Measurements from ENCODE around the gene ZNF273.
"Not testable (repeated sequence)": the region's sequence is repeated elsewhere in the genome, so short reads cannot be mapped to it uniquely, and the experiment has no call there.

The ZNF273 gene

DNA sequence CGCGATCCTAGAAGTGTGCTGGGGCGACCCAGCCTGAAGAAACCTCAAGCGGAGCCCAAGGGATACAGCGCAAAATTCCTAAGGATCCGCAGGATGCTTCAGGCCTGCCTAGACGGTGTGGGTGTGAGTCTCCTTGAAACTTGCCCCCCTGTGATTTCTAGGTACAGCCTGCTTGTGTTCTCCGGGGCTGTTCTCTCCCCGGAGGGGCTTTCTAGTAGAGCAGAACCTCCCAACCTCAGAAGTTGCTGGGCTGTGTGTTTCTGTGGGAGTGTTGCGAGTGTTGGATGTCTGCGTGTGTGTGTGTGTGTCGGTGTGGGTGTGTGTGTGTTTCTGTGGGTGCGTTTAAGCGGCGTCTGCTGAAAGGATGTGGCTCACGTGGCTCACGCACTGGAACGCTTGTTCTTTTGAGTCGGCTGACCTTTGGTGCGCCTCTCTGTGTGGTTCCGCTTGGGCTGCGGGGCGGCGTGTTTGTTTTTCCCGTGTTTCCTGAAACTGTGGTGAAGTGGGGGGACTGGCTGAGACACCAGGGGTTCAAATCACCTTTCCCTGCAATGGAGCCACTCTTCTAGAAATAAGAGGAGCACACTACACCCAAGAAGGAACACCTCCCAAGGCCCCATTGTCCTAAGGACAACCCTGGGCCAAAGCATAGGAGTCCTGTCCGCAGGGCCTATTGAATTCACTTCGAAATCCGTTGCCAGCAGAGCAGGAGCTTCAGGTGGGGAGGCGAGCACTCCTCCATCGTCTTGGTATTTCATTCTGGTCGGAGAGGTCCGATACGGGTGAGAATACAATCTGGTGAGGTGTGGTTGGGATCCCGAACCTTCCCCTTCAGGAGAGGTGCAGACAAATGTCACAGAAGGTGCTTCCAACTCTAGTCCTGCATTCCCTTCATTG lies 25.1 kb upstream of the ZNF273 start:
- DNase-seq: no peak

DNA sequence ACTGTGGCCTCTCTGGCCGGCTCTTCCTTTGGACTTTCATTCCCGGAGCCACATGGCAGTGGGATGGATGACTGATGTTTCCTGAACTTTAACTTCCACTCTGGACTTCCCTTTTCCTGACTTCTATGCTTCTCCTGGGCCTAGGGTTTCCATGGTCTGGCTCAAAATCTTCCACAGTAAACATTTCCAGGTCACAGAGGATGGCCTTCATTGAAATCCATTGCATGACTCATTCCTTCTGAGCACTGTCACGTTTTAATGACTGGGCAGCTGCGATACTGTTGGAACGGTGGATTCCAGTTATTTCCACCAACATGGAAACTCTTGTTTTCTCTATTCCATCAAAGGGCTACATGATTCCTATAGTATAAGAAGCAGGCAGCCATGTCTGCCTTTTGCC lies 24.4 kb upstream of the ZNF273 start:
- DNase-seq: no peak

DNA sequence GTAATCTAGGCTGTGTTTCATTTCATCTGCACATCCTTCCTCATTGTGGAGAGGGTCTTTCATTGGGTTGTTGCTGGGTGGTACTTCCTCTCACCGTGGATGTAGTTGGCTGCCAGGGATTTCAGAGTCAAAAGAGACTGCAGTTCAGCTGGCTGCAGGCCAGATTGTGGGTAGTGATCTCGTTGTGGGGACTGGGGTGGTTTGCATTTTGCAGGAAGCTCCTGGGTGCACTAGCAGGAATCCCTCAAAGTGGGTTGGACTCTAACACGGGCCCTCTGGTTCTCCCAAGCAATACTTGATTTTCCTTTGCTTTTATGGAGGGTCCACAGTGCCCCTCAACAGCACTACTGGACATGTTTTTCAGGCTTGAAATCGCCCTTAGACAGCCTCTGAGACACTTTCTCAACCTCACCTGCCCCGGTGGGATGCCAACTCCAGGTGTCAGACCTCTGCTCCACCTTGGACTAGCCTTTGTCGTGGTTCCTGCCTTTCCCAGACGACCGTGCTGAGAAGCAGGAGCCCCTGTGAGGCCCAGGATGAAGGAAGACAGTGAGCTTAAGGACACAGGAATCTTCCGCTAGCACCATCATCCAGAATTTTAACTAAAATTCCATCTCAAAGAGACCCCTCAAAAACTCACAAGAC lies 23.9 kb upstream of the ZNF273 start:
- no peak for DNase-seq

DNA sequence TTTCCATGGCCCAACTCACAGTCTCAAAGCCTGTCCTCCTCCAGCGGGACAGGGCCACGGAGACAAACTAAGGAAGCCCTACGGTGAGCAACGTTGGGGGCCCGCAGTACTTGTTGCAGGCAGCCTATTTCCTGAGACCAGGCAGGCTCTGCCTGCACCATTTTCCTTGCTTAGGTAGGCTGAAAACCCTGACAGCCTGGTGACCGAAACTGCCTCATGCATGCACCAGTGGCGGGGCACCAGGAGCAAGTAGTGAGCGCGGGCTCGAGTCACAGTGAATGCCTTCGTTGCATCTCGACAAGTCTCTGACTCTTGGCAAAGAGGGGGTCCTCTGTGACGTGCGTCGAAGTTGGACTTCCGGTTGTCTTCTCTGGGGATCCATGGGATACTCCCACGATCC lies 23.3 kb upstream of the ZNF273 start:
- no peak for DNase-seq

DNA sequence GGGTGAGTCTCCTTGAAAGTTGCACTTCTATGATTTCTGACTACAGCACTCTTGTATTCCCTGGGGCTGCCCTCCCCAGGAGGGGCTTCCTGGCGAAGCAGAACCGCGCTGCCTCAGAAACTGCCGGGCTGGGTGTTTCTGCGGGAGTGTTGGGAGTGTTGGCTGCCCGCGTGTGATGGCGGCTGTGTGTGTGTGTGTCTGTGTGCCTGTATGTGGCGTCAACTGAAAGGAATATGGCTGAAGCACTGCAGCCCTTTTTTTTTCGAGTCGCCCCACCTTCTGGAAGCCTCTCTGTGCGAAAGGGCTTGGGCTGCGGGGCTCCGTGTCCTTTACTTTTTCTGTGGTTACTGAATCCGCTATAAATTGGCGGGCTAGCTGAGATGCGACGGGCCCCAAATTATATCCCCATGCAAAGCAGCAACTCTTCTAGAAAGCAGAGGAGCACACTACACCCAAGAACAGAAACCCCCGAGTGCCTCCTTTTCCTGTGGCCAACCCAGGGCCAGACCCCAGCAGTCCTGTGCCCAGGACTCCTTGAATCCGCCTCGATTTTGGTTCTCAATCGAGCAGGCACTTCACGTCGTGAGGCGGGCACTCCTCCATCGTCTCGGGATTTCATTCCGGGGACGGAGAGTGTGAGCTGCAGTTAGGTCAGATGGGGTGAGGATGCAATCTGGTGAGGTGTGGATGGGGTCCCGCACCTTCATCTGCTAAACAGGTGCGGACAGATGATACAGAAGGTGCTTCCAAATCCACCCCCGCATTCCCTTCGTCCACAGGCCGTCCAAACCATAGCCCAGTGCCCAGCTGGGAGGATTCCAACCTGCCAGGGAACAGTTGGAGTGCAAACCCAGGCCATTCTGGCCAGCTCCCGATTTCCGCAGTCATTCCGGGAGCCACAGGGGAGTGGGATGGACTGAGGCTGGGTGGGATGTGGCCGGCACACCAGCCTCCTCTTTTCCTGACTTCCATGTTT lies 22.5 kb upstream of the ZNF273 start:
- no peak for DNase-seq

DNA sequence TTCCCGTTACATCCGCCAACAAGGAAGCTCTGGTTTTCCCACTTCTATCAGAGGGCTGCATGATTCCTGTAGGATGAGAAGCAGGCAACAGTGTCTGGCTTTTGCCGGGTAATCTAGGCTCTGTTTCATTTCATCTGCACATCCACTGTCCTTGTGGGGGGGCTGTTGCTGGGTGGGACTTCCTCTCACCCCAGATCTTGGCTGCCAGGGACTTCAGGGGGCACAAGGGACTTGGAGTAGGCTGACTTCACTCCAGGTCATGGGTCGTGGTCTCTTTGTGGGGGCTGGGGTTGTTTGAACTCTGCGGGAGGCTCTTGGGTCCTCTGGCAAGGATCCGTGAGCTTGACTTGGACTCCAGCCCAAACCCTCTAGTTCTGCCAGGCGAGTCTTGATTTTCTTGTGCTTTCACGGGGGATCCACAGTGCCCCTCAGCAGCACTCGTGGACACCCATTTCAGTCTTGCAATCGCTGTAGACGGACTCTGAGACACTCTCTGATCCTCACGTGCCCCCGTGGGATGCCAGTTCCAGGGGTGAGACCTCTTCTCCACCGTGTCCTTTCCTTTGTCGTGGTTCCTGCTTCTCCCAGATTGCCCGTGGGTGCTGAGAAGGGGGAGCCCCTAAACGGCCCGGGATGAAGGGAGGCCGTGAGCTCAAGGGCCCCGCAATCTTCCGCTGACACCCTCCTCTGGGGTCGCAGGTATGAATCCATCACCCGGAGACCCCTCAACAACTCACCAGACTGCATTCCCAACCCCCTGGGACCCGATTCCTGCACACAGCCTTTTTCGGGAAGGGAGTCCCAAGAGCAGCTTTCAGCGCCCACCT lies 21.4 kb upstream of the ZNF273 start:
- DNase-seq: no peak

DNA sequence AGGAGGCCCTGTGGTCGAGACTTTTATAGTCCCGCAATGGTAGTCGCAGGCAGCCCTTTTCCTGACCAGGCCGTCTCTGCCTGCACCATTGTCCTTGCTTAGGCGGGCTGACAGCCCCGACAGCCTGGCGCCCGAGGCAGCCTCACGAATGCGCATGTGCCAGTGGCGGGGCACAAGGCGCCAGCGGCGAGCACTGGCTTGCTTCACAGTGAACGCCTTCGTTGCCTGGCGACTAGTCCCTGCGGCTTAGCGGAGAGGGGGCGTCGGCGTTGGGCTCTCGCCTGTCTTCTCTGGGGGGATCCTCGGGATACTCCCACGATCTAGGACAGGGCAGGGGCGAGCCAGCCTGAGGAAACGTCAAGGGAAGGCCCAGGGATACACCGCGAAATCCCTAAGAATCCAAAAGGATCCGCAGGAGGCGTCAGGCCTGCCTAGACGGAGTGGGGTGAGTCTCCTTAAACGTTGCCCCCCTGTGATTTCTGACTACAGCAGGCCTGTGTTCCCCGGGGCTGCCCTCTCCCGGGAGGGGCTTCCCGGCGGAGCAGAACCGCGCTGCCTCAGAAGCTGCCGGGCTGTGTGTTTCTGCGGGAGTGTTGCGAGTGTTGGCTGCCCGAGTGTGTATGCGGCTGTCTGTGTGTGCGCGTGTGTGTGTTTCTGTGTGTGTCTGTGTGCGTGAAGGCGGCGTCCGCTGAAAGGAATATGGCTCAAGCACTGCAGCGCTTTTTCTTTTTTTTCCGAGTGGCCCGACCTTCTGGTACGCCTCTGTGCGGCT lies 20.5 kb upstream of the ZNF273 start:
- DNase-seq: no peak

DNA sequence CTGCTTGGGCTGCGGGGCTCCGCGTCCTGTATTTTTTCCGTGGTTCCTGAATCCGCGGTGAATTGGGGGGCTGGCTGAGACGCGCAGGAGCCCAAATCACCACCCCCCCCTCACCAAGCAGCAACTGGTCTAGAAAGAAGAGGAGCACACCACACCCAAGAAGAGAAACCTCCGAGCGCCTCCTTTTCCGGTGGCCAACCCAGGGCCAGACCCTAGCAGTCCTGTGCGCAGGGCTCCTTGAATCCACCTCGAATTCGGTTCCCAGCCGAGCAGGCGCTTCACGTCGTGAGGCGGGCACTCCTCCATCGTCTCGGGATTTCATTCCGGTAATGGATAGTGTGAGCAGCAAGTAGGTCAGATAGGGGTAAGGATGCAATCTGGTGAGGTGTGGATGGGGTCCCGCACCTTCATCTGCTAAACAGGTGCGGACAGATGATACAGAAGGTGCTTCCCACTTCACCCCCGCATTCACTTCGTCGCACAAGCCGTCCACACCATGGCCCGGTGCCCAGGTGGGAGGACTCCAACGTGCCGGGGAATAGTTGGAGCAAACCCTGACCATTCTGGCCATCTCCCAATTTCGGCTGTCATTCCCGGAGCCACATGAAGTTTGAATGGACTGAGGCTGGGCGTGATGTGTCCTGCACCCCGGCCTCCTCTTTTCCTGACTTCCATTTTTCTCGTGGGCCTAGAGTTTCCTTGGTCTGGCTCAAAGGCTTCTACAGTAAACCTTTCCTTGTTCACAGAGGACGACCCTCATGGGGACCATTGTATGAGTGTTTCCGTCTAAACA lies 19.8 kb upstream of the ZNF273 start:
- no peak for DNase-seq

DNA sequence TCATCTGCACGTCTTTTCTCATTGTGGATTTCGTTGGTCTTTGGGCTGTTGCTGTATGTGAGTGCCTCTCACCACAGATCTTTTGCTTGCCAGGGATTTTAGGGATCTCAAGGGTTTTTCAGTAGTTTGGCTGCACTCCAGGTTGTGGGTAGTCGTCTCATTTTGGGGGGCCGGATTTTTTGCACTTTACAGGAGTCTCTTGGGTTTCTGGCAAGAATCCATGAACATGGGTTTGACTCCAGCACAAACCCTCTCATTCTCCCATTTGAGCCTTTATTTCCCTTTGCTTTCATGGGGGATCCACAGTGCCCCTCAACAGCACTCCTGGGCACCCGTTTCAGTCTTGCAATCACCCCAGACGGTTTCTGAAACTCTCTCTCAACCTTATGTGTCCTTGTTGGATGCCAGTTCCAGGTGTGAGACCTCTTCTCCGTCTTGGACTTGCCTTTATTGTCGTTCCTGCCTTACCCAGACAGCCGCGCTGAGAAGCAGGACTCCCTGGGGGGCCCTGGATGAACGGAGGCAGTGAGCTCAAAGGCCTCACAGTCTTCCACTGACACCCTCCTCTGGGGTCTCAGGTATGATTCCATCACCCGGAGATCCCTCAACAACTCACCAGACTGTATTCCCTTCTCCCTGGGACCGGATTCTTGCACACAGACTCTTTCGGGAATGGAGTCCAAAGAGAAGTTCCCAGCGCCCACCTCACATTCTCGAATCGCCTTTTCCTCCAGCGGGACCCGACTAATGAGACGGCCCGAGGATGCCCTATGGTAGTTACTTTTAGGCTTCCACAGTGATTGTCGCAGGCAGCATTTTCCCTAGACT lies 18.8 kb upstream of the ZNF273 start:
- no peak for DNase-seq

DNA sequence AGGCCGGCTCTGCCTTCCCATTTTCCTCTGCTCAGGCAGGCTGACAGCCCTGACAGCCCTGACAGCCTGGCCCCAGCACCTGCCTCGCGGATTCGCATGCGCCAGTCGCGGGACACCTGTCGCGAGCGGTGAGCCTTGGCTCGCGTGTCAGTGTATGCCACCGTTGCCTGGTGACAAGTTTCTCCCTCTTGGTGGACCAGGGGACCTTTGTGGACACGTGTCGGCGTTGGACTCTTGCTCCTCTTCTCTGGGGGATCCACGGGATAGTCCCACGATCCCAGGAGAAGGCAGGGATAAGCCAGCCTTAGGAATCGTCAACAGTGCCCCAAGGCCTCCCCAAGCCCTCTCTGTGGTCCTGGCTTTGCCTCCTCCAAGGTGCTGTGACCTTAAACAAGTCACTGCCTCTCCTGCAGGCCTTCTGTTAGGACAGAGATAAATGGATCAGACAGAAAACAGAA lies 18.1 kb upstream of the ZNF273 start:
- no peak for DNase-seq

DNA sequence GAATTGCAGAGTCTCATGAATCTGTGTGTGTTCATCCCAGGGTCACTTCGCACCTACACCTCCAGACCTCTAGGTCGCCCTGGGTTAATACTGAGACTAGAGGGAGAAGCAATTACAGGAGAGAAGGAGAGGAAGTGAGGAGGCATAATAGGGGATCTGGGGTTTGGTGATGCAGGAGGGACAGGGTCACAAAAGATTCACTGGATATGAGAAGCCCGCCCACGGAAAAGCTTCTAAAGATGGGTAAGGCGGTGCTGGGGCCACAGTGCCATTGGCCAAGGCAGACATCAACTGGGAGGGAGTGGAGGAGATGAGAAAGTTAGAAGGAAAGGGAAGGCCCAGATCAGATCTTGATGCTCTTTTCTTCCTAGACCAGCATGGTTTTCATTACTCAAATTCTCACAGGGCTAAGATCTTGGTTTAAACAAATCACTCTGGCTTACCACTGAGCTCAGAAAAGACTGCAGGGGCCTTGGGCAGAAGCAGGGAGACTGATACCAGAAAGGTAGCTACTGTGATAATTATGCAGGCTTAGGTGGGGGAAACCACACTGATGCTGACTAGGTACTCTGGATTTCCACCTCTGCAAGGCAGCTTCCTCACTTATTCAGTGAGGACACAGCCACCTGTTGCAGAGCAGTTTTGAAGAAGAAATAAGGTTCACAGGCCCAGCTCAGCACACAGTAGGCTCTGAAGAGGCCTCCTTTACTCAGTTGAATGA lies 17.4 kb upstream of the ZNF273 start:
- DNase-seq: no peak

DNA sequence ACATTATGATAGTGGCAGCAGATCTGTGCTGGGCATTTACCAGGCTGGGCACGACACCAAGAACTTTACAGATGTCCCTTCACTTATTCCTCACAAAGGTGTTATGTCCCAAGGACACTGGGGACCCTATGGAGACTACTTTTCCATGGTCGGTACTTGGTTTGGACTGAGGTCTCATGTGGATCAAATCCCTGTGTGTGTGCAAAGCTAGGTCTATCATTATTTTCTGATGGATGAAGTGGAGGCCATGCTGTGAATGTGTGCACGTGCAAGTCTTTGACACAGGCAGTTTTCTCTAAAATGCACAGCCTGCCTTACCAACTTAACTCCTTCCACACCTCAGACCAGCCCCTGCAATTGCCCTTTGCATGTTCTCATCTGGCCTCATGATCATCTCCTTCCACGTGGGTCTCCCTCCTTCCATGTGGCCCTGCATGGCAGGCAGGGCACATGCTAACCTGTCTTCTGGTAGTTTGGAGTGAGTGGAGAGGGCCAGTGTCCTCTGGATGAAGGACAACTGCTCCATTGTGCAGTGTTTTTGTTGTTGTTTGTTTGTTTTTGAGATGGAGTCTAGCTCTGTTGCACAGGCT lies 16.0 kb upstream of the ZNF273 start:
- DNase-seq: no peak

DNA sequence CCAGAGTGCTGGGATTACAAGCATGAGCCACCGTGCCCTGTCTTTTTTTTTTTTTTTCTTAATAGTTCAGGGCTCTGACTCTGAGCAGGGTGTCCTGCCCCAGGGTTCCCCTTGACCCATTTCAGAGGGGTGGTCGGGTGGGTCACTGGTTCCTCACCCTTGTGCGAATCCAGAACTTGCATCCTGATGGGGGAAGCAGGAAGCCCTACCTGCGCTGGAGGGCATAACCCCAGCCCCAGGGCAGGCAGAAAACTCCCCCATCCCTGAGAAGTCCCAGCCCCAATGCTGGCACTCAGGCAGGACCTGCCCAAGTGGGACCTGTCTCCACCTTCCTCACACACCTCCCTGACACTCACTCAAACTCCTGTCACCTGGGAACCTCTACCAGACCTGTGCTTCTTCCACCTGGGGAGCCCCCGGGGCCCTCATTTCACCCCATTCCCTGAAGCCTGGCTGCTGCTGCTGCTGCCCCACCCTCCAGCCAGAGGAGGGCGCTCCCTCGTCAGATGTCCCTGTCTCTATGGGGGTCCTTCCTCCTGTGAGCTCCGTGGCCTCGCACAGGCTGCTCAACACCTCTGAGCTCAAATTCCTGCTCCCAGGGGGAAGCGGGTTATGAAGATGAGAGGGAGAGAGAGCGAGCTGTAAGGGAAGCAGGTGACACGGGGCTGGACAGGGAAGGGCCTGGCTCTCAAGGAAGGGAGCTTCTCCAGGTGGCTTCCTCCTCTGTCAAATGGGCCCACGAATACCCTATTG lies 15.1 kb upstream of the ZNF273 start:
- peak; percentile 16 to 28 for DNase-seq

DNA sequence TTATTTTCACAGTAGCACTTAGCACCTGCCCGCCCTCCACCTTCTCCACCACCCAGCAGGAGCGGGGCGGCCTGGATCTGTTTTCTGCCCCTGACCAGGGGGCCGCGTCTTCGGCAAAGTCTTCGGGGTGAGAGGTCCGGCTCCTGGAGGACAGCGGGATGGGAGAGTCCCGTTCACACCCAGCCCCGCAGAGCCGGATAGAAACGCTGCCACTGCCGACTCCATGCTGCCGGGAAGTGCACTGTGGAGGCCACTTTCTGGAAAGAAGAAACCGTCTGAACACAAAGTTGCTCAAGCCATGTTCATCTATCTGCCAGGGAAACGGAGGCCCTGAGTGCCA lies 14.5 kb upstream of the ZNF273 start:
- DNase-seq: no peak

DNA sequence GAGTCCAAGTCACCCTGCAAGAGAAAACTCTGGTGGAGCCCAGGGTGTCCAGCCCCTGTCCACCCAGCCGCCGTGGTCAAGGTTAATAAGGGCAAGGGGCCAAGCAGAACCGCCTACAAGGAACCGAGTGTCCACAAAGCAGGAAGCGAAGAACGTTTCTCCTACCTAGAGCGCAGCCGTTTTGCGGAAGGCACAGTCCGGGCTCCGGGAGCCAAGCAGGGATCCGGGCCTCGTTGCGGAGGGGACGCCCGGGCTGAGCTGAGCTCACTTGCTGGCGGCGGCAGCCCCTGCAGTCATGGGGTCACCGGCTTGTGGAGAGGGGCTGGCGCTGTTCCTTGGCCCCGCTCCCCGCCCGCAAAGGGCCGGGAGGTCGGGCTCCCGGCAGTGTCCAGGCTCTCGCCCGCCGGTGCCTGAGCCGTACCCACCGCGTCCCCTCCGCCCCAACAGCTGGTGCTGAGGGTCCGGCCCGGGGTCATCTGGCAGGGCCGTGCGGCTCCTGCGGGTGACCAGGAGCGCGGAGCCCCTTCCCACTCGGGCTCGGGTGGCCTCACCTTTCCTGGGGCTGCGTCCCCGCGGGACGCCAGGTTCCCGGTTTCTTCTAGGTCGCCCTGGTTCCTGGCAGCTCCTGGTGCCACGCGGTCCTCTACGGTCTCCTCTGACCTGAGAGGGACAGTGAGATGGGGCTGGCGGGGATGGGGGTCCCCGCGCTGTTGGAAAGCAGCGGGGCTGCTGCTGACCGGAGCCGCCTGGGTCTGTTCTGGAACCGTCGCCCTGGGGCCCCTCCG lies 14.0 kb upstream of the ZNF273 start:
- DNase-seq: no peak

DNA sequence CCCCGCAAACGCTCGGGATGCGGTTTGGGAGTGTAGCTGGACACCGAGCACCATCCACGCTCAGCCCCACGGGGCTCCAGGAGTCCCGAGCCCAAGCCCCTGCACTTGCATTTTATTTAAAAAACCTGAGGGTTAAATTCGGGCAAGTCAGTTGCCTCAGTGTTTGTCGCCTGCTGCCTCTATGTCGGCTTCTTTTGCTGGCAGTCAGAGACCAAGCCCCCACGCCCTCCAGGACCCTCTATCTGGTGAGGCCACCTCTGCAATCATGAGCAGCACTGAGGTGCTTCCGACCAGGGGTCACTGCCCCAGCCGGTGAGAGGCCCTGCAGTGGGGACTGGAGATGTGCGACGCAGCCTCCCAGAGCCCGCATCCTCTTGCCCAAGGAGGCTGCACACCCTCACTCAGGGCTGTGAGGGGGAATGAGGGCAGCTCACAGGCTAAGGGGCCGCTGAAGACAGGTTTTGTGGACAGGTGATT lies 13.3 kb upstream of the ZNF273 start:
- DNase-seq: no peak

DNA sequence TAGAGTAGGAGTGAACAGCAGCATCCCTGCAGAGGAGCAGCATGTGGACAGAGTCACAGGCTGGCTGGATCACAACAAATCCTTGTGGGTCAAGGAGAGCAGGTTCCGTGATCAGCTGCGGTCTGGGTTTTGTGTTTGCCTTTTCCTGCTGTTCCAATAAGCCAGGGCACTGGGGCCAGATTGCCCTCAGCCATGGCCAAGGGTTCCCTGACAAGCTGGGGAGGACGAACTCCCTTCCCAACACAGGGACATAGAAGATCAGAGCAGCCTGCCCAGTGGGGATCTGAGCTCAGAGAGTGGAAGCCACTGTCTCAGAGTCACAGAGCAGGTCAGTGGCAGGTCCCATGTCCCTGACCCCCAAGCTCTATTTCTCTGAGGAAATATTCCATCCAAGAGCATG lies 12.8 kb upstream of the ZNF273 start:
- not testable (repeated sequence) for DNase-seq

All from activated CD4-positive, alpha-beta T cell treated with anti-CD3 and anti-CD28 coated beads for 4 hours (primary cell).